Epithelial cell of umbilical artery (primary cell): ENCODE data around the gene INHBE. TPM values are rescaled to one million over a fixed set of nuclear protein-coding genes. Genes with fewer than 3 reads are reported as not detected.

Source experiments
- total RNA-seq: library from RNA; depleted of rRNA; stranded (reverse); fragments of >200 nt; gene quantifications from 2 replicates; pipeline ENCODE4 v1.2.3, GENCODE V29; 2014

INHBE gene
- total RNA-seq, result 0.15 TPM in 1 of 2 replicates, not detected in the other

GRCh38 chr12:57454566-57455373 lies at the start of gene INHBE:
Gene INHBE, plus strand, starts transcription at chr12:57455307. Its CDS starts 230 bp downstream, at chr12:57455537.

DNA sequence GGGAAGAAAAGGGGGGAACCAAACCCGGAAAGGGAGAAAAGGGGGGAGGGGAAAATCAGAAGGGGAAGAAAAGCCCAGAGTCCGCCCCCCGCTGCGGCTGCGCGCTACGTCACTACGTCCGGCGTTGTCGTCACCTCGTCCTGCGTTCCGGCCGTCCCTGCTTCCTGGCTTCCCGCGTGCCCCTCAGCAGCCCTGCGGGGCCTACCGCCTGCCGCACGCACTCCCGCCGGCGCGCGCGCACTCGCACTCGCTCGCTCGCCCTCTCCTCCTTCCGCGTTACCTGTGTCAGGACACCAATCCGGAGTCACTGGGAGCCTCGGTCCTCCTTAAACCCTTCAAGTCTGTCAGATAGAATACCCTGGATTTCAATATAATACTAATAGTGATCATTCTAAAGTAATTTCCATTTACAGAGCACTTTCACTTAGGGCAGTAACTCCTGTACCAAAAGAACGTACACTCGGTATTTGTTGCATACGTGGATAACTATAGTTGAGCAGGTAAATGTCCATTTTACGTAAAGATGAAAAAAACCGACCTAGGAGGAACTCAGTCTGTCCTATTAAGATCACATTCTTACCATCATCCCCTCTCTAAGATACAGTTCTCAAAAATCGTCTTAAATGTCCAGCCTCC lies 24.1 kb upstream of the INHBE start, which contains the start of gene R3HDM2:
Gene R3HDM2 (minus strand): TSS at position 113 of the 636 bp plus-strand sequence. CDS start 120,615 bp downstream, outside the sequence.

DNA sequence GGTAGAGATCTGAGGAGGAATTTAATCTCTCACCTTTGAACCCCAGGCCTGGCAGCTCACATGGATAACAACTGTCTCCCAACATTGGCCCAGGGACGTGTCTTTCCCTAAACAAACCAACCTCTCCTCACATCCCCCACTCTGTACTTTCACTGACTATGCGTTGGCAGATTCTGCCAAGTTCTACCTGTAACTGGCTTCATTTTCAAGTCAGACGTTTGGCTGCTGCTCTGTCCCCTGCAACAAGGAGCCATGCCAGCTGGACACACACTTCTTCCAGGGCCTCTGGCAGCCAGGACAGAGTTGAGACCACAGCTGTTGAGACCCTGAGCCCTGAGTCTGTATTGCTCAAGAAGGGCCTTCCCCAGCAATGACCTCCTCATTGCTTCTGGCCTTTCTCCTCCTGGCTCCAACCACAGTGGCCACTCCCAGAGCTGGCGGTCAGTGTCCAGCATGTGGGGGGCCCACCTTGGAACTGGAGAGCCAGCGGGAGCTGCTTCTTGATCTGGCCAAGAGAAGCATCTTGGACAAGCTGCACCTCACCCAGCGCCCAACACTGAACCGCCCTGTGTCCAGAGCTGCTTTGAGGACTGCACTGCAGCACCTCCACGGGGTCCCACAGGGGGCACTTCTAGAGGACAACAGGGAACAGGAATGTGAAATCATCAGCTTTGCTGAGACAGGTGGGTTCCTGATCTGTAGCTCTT lies 20.4 kb upstream of the INHBE start, which contains the start of gene INHBC:
Gene INHBC (plus strand): TSS at position 268 of the 707 bp plus-strand sequence. CDS start 103 bp downstream, at position 371.

DNA sequence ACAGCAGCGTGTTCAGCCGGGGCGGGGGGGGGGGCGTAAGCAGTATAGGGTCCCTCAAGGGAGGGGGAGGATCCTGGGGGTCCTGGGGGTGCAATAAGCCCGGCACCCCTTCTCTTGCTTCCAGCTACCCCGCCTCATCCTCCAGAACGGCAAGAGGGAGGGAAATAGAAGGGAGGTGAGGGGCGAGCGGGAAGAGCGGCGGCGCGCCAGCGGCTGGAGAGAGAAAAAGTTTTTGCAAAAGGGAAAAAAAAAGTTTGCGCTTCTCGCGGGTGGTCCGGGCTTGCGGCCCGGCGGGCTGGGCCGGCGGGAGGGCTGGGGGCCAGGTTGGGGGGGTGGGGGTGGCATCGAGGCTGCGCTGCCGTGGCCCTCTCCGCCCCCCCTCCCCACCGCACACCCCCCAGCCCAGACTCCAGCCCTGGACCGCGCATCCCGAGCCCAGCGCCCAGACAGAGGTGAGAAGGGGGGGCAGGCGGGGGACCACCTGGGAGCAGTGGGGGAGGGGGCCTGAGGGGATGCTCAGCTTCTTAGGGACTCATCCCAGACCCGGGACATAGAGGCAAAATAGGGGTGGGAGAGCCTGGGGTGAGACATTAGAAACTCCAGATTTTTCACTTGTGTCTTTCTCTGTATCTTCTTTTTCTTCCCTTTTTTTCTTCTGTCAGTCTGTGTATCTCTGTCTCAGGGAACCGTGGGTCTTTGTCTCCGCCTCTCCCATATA lies 4.8 kb downstream of the INHBE start, which contains the start of gene GLI1:
Gene GLI1 (plus strand): TSS at position 36 of the 718 bp plus-strand sequence. CDS start 3,907 bp downstream, outside the sequence.

DNA sequence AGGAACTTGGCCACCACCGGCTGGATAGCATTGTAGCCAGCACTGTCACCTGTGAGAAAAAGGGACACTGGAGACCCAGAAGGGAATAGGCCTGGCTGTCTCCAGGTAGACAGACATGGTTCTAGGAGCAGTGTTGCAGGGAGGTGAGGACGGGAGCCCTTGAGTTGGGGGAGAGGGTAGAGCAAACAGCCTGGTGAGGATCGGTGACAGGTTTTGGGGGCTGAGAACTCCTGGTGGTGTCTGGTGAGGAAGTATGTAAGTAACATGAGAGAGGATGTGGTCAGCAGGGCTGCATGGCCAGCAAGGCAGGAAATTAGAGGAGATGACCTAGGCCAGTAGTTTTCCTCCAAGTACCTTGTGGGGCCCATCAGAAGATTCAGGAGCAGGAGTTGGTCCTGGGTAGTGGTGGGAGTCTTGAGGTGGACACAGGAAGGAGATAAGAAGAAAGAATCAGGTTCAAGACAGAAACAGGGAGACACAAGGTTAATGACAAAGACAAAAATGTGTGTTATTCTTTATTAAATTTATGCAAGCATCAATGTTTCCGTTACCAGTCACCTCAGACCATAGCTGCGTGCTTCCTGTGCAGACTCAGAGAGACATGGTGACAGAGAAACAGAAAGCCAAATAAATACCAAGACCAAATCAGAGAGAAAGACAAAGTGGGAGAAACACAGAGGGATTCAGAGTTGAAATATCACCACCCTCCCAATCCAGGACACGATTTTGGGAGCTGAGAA lies 24.4 kb downstream of the INHBE start, which contains the start of gene ARHGAP9:
Gene ARHGAP9 (minus strand): TSS at position 491 of the 740 bp plus-strand sequence. CDS start 460 bp downstream, at position 31.

GRCh38 chr12:57487597-57488401 lies 32.7 kb downstream of the INHBE start, which contains the start of gene MARS1:
Gene MARS1, plus strand, starts transcription at chr12:57488068. Its CDS starts 23 bp downstream, at chr12:57488091.

Other genes starting within 250 kb of the INHBE start
- not detected in 2 replicates for gene NXPH4, start 238.5 kb upstream of the INHBE start, total RNA-seq
- 207 and 228 TPM in 2 replicates for gene SHMT2, start 225.6 kb upstream of the INHBE start, total RNA-seq
- 0.30 and 0.32 TPM in 2 replicates for gene STAC3, start 204.1 kb upstream of the INHBE start, total RNA-seq
- 4.9 and 5.3 TPM in 2 replicates for gene R3HDM2, start 24.3 kb upstream of the INHBE start, total RNA-seq
- not detected in 2 replicates for gene INHBC, start 20.5 kb upstream of the INHBE start, total RNA-seq
- not detected in 2 replicates for gene GLI1, start 4.5 kb downstream of the INHBE start, total RNA-seq
- not detected in 2 replicates for gene ARHGAP9, start 24.6 kb downstream of the INHBE start, total RNA-seq
- gene MARS1, start 32.8 kb downstream of the INHBE start, total RNA-seq, result 126 and 161 TPM in 2 replicates
- 7.5 and 11.2 TPM in 2 replicates for gene DDIT3, start 65.2 kb downstream of the INHBE start, total RNA-seq
- gene MBD6, start 67.5 kb downstream of the INHBE start, total RNA-seq, result 2.3 and 3.6 TPM in 2 replicates
- gene DCTN2, start 91.9 kb downstream of the INHBE start, total RNA-seq, result 79.2 and 91.9 TPM in 2 replicates
- under 0.01 TPM in 1 of 2 replicates, not detected in the other for gene KIF5A, start 94.7 kb downstream of the INHBE start, total RNA-seq
- gene PIP4K2C, start 135.9 kb downstream of the INHBE start, total RNA-seq, result 5.5 and 17.3 TPM in 2 replicates
- 8.1 and 9.3 TPM in 2 replicates for gene DTX3, start 149.5 kb downstream of the INHBE start, total RNA-seq
- gene ARHGEF25, start 156.1 kb downstream of the INHBE start, total RNA-seq, result 3.8 and 8.1 TPM in 2 replicates
- 0.65 TPM in 1 of 2 replicates, not detected in the other for gene B4GALNT1, start 177.9 kb downstream of the INHBE start, total RNA-seq
- gene OS9, start 238.8 kb downstream of the INHBE start, total RNA-seq, result 222 and 327 TPM in 2 replicates